Activated T-cell treated with anti-CD3 and anti-CD28 coated beads for 4 hours (primary cell): Measurements from ENCODE around the gene ANKRD22.
"Not testable (repeated sequence)": the region's sequence is repeated elsewhere in the genome, so short reads cannot be mapped to it uniquely, and the experiment has no call there.

ENCODE experiments used
- DNase-seq: peaks from one replicate; pipeline ENCODE4 v3.0.0-alpha.2; 2020

ANKRD22 gene

DNA sequence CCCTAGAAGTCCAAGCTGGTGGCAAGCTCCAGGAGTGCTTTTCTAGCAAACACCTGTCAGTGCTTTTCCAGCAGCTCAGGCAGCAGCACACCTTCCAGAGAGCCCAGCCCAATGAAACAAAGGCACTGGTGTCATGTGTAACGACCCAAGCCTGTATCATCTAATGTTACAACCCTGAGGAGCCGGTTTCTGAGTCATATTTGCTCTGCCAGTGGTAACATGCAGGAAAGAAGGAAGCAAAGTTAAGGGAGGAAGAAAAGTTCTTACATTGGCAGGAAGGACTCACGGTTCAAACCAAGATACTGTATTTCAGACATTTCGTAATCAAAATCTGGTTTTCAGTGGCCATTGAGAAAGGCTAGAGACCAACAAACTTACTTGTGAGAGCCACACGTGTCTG is at the start of gene ANKRD22:
ANKRD22 (minus strand) TSS at position 139 of the 400 bp plus-strand sequence. CDS start 237 bp downstream, outside the sequence.
- no peak for DNase-seq

- DNase-seq: no peak
Observed at GRCh38 chr10:88899886-88900285, 48.2 kb upstream of the ANKRD22 start.

DNA sequence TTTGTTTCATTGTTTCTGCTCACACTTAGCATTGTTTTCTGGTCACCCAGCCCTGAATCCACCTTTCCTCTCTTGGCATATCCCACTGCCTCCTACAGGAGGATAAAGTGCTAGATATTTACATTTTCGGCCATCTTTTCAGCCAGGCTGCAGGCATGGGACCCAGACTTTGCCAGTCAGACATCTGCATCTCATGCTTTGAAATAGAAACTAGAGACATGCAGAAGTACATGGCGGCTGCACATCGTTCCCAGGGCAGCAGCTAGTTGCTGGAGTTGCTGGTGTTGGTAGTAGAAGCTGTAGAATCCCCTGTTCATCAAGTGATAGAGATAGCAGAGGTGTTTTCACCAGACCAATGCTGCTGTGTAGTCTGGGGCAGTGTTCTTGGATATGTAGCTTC is 47.1 kb upstream of the ANKRD22 start:
- no peak for DNase-seq

DNA sequence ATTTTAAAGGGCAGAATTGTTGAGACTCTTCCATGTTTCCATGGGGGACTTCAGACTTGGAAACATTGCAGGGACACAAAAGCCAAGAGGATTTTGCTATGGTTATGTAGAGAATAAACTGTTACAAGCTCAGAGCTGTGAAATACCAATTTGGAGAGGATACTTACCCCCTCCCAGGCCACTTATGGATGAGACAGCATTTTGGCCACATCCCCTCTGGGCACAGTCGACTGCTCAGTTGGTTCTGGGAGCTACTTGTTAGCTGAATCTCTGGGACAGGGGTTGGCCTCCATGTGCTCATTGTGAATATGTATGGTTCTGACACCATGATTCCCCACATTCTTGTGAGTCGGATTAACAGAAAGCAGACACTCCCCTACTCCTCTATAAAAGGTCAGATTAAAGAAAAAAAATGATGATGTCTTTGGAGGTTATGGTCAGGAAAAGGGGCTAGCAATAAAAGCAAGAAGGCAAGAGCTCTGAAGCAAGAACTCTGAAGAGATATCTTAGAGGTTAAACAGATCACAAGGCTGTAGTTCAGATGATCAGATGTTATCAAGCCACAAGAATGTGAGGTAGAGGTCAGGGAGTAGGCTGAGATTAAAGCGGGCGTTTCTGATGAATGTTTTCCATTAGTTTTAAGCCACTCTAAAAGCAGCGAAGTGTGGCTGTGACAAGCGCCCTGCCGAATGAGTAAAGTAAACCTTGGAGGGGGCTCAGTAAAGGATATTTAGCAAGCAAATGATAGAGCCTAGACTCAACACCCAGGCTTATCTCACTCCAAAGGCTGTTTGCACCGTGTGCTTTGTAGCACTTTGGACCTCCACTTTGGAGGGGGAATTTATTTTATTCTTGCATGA is 45.6 kb upstream of the ANKRD22 start:
- peak; percentile 24 for DNase-seq

GRCh38 chr10:88896372-88896993 is 44.8 kb upstream of the ANKRD22 start:
- DNase-seq: no peak

GRCh38 chr10:88895250-88895649 is 43.6 kb upstream of the ANKRD22 start:
- no peak for DNase-seq

DNA sequence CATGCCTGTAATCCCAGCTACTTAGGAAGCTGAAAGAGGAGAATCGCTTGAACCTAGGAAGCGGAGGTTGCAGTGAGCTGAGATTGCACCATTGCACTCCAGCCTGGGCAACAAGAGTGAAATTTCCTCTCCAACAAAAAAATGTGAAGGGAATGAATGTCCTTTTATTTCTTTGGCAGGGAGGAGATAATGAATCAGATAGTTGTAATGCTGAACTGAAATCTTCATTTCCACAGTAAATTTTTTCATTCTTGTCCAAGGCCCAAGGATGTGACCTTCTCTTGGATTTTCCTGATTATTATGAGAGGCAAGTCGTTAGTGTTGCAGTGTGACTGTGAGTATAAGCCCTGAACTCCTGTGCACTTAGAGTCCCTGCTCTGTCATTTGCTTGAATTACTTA is 42.0 kb upstream of the ANKRD22 start:
- DNase-seq: no peak

DNA sequence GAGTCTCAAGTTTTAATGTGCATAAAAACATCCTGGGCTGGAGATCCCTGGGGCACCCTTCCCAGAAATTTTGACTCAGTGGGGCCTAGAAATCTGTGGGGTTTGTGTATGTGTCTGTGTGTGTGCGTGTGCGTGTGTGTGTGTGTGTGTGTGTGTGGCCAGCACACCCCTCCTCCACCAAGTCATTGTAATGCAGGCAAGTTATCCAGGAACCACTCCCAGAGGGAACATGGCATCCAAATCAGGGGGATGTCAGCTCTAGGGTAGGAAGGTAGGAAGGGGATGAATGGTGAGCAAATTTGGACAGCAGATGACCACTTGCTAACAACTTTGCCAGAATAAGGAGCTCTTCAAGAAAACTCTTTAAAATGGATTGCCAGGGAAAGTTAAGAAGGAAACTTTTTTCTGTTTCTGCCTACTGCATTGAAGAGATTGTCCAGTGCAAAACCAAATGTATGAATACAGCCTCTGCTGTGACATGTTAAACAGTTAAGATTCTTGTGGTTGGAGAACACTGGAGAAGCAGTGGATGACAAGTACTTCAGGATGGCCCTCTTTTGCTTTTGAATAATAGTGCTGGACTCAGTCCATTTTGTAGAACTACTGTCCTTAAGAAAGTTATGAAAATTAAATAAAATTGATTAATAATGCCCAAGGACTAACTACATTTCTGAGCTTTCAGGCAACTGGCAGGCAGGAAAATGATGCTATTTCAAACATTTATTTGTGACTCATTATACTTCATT is 40.8 kb upstream of the ANKRD22 start:
- DNase-seq: no peak

DNA sequence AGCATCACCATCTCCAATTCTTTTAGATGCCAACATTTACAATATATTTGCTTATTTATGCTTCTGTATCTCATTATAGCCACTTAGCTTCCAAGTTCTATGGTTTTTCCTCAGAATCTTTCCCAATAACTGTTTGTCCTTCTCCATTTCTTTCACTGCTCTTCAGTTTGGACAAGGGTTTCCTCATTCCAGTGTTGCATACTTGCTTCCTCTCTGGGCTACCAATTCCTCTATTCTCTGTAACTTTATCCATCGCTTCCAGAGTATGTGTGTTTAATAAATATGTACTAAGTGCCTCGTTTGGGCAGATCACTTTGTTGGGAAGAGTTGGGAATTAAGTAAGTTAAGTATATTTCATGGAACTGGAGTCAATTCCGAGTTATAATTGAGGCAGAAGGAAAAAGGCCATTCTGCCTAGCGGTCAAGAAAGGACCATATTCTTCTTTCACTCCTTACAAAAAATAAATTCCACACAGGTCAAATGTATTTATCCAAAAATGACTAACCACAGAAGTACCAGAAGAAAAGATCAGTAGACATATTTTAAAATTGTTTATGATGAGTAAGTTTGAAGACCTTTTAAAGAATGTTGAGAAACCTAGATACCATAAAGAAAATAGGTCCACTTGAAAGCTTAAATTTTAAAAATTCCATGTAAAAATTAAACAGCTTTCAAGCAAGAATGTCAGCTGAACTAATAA is 39.2 kb upstream of the ANKRD22 start:
- DNase-seq: no peak

DNA sequence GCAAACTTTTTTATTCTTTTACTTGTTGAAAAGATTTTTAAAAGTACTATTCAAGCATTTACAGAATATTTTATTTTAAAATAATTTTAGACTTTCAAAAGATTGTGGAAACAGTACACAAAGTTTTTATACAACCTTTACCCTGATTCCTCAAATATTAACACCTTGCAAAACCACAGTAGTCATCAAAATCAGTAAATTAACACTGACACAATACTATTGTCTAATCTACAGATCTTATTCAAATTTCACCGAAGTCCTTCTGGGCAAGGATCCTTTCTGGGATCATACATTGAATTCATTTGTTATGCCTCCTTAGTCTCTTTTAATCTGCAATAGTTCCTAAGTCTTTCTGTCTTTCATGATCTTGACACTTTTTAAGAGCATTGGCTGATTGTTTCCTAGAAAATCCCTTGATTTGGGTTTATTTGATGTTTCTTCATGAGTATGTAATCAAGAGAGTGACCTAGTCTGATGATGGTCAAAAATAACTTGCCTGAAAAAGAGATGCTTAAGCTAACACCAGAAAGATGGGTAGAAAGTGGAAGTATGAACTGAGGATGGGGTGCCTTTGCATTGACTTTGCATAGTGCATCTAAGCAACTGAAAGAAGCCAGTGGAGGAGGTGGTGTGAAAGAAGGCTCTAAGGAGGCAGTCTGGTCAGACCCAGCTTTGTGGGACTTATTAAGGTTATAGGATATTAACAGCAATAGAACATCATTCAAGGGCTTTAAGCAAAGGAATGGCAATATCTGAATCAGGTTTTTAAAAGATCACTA is 38.1 kb upstream of the ANKRD22 start:
- no peak for DNase-seq

GRCh38 chr10:88888810-88889445 is 37.3 kb upstream of the ANKRD22 start:
- DNase-seq: no peak

GRCh38 chr10:88886557-88886956 is 34.9 kb upstream of the ANKRD22 start:
- no peak for DNase-seq

- no peak for DNase-seq
Observed at GRCh38 chr10:88883448-88883809, 31.8 kb upstream of the ANKRD22 start.

DNA sequence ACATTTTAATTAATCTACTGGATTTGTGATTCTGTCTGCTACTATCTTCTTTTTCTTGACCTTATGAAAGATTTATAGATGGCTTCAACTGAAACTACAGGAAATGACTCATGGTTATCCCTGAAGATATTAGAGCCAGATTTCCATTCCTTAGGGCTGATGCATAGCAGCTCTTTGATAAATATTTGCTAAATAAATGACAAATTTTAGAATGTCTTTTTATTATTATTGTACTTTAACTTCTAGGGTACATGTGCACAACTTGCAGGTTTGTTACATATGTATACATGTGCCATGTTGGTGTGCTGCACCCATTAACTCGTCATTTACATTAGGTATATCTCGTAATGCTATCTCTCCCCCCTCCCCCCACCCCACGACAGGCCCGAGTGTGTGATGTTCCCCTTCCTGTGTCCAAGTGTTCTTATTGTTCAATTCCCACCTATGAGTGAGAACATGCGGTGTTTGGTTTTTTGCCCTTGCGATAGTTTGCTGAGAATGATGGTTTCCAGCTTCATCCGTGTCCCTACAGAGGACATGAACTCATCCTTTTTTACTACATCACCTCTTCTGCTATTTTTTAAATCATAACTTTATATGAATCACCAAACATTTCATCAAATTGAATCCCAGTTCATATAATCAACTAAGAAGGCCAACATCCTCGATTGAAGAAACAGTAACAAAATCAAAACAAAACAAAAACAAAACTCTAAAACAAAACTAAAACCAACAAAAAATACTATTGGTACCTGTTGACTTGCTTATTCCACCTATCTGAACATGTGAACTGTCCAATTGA is 31.2 kb upstream of the ANKRD22 start:
- DNase-seq: not testable (repeated sequence)

DNA sequence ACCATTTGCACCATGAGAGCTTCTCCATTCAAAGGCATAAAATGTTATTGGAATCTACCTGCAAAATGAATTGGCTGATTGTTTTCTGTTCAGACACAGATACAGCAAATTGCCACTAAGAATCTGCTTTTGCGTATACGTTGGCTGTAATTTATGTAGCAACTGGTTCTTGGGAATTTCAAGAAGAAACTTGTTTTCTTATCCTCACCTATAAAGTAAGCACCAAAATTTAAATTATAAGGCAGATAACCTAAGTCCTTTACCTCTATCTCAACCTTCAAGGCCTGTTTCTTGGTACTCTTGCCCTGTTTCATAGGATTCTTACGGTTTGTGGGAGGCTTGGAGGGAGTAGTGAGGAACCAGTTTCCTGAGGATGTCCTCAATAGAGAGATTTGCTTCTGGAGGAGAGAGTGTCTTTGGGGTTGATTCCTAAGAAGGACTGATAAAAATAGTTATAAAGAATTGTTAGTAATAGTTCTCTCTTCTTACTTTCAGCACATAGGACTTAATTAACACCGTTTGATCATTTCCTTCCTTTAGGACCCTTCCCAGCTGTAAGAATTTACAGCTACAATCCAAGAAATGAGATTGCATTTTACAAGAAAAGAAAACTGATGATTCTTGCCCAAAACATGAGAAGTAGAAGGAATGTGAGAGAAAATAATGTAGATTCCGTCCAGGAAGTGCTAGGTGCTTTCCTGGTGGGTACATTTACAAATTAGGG is 30.4 kb upstream of the ANKRD22 start:
- no peak for DNase-seq

- DNase-seq: no peak
Observed at GRCh38 chr10:88881320-88881719, 29.7 kb upstream of the ANKRD22 start.

GRCh38 chr10:88880282-88881076 is 28.8 kb upstream of the ANKRD22 start:
- DNase-seq: peak; percentile 44

GRCh38 chr10:88879534-88880281 is 28.1 kb upstream of the ANKRD22 start, which contains the start of gene STAMBPL1:
Gene STAMBPL1, plus strand, starts transcription at chr10:88880245. Its CDS starts 21,464 bp downstream, at chr10:88901709.
- DNase-seq: peak; percentile 66
